Hepatocyte (in vitro differentiated cells): ENCODE results near the gene TTC9. TPM values are rescaled to one million over a fixed set of nuclear protein-coding genes. Genes with fewer than 3 reads are reported as not detected.

Source experiments
- DNase-seq: peaks from one replicate; pipeline ENCODE4 v3.0.0-alpha.2; 2016; ENCODE audit warnings: low spot score
- H2AFZ ChIP-seq: fragments of 200-600 bp; sonication (generic); 2 replicates; pipeline ENCODE4 v1.6.0; 2016; ENCODE audit warnings: antibody characterized with exemption, mild to moderate bottlenecking
- H3K27ac ChIP-seq: fragments of 200-600 bp; sonication (generic); 2 replicates; pipeline ENCODE4 v1.5.1; 2016; ENCODE audit warnings: mild to moderate bottlenecking
- H3K27me3 ChIP-seq: fragments of 200-600 bp; sonication (generic); 2 replicates; pipeline ENCODE4 v1.6.1; 2016
- H3K36me3 ChIP-seq: fragments of 200-600 bp; sonication (generic); replicated peaks from 2 replicates; pipeline ENCODE4 v1.5.1; 2016; ENCODE audit warnings: low read depth; ENCODE audit not compliant: insufficient read depth
- H3K4me1 ChIP-seq: fragments of 200-600 bp; sonication (generic); 2 replicates; pipeline ENCODE4 v1.5.1; 2016; ENCODE audit warnings: mild to moderate bottlenecking, moderate library complexity; ENCODE audit not compliant: insufficient read depth
- H3K4me2 ChIP-seq: fragments of 200-600 bp; sonication (generic); 2 replicates; pipeline ENCODE4 v1.6.0; 2016
- H3K4me3 ChIP-seq: fragments of 200-600 bp; sonication (generic); 2 replicates; pipeline ENCODE4 v1.5.1; 2016; ENCODE audit warnings: mild to moderate bottlenecking
- H3K79me2 ChIP-seq: fragments of 200-600 bp; sonication (generic); 2 replicates; pipeline ENCODE4 v1.6.0; 2017; ENCODE audit warnings: mild to moderate bottlenecking
- H3K9me2 ChIP-seq: fragments of 200-600 bp; sonication (generic); replicated peaks from 2 replicates; pipeline ENCODE4 v1.6.0; 2017; ENCODE audit warnings: mild to moderate bottlenecking; ENCODE audit not compliant: insufficient read depth
- H3K9me3 ChIP-seq: fragments of 200-600 bp; sonication (generic); 2 replicates; pipeline ENCODE4 v1.5.1; 2016; ENCODE audit warnings: low read depth, mild to moderate bottlenecking
- H4K20me1 ChIP-seq: fragments of 200-600 bp; sonication (generic); 2 replicates; pipeline ENCODE4 v1.6.0; 2016; ENCODE audit warnings: mild to moderate bottlenecking; ENCODE audit not compliant: insufficient read depth, poor library complexity, severe bottlenecking
- EZH2 ChIP-seq: fragments of 200-600 bp; sonication (generic); IDR thresholded peaks from 2 replicates; pipeline ENCODE4 v1.6.1; 2016; ENCODE audit warnings: antibody characterized with exemption, mild to moderate bottlenecking, borderline replicate concordance
- EZH2phosphoT487 ChIP-seq: fragments of 200-600 bp; sonication (generic); IDR thresholded peaks from one replicate; pipeline ENCODE4 v1.6.1; 2018; ENCODE audit warnings: antibody characterized with exemption, mild to moderate bottlenecking, low read depth, moderate library complexity; ENCODE audit not compliant: unreplicated experiment, severe bottlenecking
- WGBS: methylation state at CpG from one replicate; pipeline ENCODE4 v1.1.6; 2016; ENCODE audit warnings: low lambda C conversion rate; ENCODE audit errors: missing lambda C conversion rate; 5-methylcytosine and 5-hydroxymethylcytosine counted together
- polyA plus RNA-seq: library from polyadenylated mRNA; unstranded; fragments of >200 nt; fragmentation: Nextera tagmentation; extraction: Ambion mirVana; gene quantifications from 2 replicates; pipeline ENCODE4 v1.2.1, GENCODE V29; 2016
- total RNA-seq: library from RNA; depleted of rRNA; stranded (reverse); fragments of >200 nt; gene quantifications from 2 replicates; pipeline ENCODE4 v1.2.3, GENCODE V29; 2014
- TF ChIP-seq, protein P1 (sequence below): fragments of 200-600 bp; sonication (generic); IDR thresholded peaks from 2 replicates; pipeline ENCODE4 v1.5.1; 2016; ENCODE audit warnings: antibody characterized with exemption, mild to moderate bottlenecking; ENCODE audit not compliant: poor library complexity

TTC9 gene
- total and polyA plus RNA-seq, 2 experiments from 2014 or later = 3.6 to 4.9 TPM

DNA sequence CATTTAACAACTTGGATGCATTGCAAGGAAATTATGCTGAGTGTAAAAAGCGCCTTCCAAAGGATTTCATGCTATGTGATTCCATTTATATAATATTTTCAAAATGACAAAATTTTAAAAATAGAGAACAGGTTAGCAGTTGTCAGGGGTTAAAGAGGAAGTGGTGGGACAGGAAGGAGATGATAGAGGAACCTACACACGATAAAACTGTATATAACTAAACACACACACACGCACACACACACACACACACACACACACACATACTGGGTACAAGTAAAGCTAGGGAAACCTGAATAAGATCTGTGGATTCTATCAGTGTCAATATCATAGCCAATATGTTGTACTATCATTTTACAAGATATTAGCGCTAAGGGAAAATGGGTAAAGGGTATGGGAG lies 17.2 kb downstream of the TTC9 start:
- Histone ChIP-seq H3K4me1 (no peaks in the 10 kb centered on the region), H3K9me2 (no peaks in the 10 kb centered on the region), H3K4me2 (no peak overlapping the region), H2AFZ (no peak overlapping the region), H3K27me3 (no peaks in the 10 kb centered on the region), H3K36me3 (no peaks in the 10 kb centered on the region), H4K20me1 (no peaks in the 10 kb centered on the region), H3K4me3 (no peak overlapping the region), H3K27ac (no peak overlapping the region), H3K79me2 (no peaks in the 10 kb centered on the region), H3K9me3 (no peaks in the 10 kb centered on the region)
- no peak for DNase-seq
- 72% methylated on average over 4 of the region's 4 CpGs for WGBS
- TF ChIP-seq, protein P1, sequence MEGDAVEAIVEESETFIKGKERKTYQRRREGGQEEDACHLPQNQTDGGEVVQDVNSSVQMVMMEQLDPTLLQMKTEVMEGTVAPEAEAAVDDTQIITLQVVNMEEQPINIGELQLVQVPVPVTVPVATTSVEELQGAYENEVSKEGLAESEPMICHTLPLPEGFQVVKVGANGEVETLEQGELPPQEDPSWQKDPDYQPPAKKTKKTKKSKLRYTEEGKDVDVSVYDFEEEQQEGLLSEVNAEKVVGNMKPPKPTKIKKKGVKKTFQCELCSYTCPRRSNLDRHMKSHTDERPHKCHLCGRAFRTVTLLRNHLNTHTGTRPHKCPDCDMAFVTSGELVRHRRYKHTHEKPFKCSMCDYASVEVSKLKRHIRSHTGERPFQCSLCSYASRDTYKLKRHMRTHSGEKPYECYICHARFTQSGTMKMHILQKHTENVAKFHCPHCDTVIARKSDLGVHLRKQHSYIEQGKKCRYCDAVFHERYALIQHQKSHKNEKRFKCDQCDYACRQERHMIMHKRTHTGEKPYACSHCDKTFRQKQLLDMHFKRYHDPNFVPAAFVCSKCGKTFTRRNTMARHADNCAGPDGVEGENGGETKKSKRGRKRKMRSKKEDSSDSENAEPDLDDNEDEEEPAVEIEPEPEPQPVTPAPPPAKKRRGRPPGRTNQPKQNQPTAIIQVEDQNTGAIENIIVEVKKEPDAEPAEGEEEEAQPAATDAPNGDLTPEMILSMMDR = no peak
- no peak for TF ChIP-seq EZH2
- TF ChIP-seq EZH2phosphoT487 = no peak

DNA sequence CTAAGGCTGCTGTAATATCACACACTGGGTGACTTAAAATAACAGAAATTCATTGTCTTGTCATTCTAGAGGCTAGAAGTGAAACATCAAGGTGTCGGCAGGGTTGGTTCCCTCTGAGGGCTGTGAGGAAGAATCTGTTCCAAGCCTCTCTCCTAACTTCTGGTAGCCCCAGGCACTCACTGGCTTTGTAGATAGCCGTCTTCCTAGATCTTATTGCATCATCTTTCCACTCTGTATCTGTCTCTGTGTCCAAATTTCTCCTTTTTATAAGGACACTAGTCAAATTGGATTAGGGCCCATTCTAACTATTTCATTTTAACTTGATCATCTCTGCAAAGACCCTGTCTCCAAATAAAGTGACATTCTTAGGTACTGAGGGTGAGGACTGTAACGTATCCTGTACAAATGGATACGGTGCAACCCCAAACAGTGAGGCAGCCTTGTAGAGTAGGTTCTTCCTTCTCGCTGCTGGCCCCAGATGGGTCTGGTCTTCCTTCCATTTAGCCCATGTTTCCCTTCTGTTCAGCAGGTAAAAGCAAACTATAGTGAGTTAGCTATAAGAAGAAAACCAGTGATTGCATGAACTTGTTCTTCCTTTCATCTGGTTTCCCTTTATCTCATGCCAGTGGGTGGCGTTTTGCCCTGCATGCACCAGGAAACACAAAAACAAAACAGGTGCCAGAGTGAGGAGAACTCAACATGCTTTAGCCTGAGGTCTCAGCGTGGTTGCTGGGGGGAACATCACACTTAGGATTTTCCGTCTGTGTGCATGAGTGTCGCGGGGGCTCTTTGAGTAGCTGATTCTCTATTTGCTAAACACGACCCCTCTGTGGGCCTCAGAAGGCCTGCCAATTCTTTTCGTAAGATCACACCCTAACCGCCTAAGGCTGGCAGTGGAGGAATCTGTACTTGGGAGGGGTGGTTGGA lies 19.5 kb downstream of the TTC9 start:
- no peak overlapping the region for H3K4me2 ChIP-seq

GRCh38 chr14:70662080-70662479 lies 20.4 kb downstream of the TTC9 start:
- H3K27me3 ChIP-seq = no peaks in the 10 kb centered on the region
- no peaks in the 10 kb centered on the region for H3K79me2 ChIP-seq
- H4K20me1 ChIP-seq = no peaks in the 10 kb centered on the region
- TF ChIP-seq, protein P1 = no peak
- TF ChIP-seq EZH2phosphoT487 = no peak
- TF ChIP-seq EZH2 = no peak
- H3K4me3 ChIP-seq = no peak overlapping the region
- no peaks in the 10 kb centered on the region for H3K36me3 ChIP-seq
- peaks cover 21% of the 10 kb centered on the region for H3K4me1 ChIP-seq
- no peak overlapping the region for H2AFZ ChIP-seq
- H3K27ac ChIP-seq = no peak overlapping the region
- H3K9me2 ChIP-seq = no peaks in the 10 kb centered on the region
- no peak overlapping the region for H3K4me2 ChIP-seq
- H3K9me3 ChIP-seq = no peaks in the 10 kb centered on the region
- DNase-seq = no peak

More for the DNA sequence above, 19.5 kb downstream of the TTC9 start:
- no peak overlapping the region for H2AFZ ChIP-seq
- no peak for DNase-seq
- TF ChIP-seq EZH2 (no peak), EZH2phosphoT487 (no peak)
- TF ChIP-seq, protein P1 = no peak
- H3K4me1 ChIP-seq = peaks cover 13% of the 10 kb centered on the region
- 84% methylated on average over 13 of the region's 13 CpGs for WGBS
- H3K79me2 ChIP-seq = no peaks in the 10 kb centered on the region
- H3K27me3 ChIP-seq = no peaks in the 10 kb centered on the region
- H3K9me2 ChIP-seq = no peaks in the 10 kb centered on the region
- H4K20me1 ChIP-seq = no peaks in the 10 kb centered on the region
- no peak overlapping the region for H3K4me3 ChIP-seq
- no peak overlapping the region for H3K27ac ChIP-seq
- H3K9me3 ChIP-seq = no peaks in the 10 kb centered on the region
- no peaks in the 10 kb centered on the region for H3K36me3 ChIP-seq
